ENCODE data around the gene MPC1L. TPM values are rescaled to one million over a fixed set of nuclear protein-coding genes. Genes with fewer than 3 reads are reported as not detected.
A peak's percentile ranks its signal among the peaks of the same experiment; 100 is the strongest.

MPC1L gene
- total RNA-seq, 1 donor from 2014 or later = not detected

DNA sequence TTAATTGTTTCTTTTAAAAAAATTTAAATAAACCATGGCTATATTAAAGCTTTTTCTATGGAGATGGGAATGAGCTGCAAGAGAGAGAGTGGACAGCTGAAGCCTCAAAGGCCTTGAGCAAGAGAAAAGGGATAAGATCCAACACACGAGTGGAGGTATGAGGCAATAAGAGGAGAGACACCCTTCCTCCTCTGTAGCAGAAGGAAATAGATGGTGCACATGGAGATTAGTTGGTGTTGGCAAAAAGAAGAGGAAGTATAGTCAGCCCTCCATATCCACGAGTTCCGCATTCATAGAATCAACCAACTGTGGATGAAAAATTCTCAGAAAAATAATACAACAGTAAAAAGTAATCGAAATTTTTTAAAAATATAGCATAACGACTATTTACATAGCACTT lies 20.9 kb downstream of the MPC1L start:
- peaks cover 10% of the 10 kb centered on the region for H3K9me3 Mint-ChIP-seq
- TF ChIP-seq, protein P1, sequence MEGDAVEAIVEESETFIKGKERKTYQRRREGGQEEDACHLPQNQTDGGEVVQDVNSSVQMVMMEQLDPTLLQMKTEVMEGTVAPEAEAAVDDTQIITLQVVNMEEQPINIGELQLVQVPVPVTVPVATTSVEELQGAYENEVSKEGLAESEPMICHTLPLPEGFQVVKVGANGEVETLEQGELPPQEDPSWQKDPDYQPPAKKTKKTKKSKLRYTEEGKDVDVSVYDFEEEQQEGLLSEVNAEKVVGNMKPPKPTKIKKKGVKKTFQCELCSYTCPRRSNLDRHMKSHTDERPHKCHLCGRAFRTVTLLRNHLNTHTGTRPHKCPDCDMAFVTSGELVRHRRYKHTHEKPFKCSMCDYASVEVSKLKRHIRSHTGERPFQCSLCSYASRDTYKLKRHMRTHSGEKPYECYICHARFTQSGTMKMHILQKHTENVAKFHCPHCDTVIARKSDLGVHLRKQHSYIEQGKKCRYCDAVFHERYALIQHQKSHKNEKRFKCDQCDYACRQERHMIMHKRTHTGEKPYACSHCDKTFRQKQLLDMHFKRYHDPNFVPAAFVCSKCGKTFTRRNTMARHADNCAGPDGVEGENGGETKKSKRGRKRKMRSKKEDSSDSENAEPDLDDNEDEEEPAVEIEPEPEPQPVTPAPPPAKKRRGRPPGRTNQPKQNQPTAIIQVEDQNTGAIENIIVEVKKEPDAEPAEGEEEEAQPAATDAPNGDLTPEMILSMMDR (IDR thresholded peaks at IDR 0.05; ENCODE audit: unreplicated experiment) = no peak
- DNase-seq (ENCODE audit: low spot score in 2 of 2, unreplicated experiment in 2 of 2) = no peak
- peak overlapping the region; percentile 82 for H3K27ac Mint-ChIP-seq
- H3K4me1 Mint-ChIP-seq = peaks cover 19% of the 10 kb centered on the region
- H3K27me3 Mint-ChIP-seq (ENCODE audit: low read depth) = no peaks in the 10 kb centered on the region
- H3K4me3 Mint-ChIP-seq = no peak overlapping the region
- peaks cover 1% of the 10 kb centered on the region for H3K36me3 Mint-ChIP-seq

DNA sequence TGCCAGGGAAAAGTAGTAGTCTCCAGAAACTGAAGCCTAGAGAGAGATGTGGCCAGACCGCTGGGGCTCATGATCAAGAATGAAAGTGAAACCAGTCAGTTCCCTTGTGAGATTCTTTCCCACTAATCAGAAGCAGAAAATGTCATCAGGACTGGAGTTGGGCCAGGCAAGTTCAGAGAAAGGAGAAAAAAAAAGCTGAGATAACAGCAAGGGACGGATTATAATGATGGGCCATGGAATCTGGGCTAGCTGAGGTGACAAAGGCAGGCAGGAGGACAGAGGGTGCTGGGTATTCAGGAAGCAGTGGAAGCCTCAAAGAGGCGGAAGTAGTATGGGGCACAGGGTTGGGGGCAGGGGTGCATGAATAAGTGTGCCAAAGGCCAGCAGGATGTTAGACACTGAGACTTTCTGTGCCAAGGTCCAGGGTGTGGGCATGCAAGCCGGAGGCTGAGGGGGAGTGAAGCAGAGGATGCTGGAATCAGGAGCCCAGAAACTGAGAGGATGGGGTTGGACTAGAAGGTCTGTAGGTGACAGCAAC lies 21.7 kb downstream of the MPC1L start:
- H3K27ac Mint-ChIP-seq = peak overlapping the region; percentile 73
- peaks cover 10% of the 10 kb centered on the region for H3K9me3 Mint-ChIP-seq
- H3K36me3 Mint-ChIP-seq = peaks cover 1% of the 10 kb centered on the region
- peak overlapping the region; percentile 45 for H3K4me3 Mint-ChIP-seq
- DNase-seq (ENCODE audit: low spot score in 2 of 2, unreplicated experiment in 2 of 2) = no peak
- H3K27me3 Mint-ChIP-seq (ENCODE audit: low read depth) = no peaks in the 10 kb centered on the region
- TF ChIP-seq, protein P1 (IDR thresholded peaks at IDR 0.05; ENCODE audit: unreplicated experiment) = no peak
- peaks cover 19% of the 10 kb centered on the region for H3K4me1 Mint-ChIP-seq

DNA sequence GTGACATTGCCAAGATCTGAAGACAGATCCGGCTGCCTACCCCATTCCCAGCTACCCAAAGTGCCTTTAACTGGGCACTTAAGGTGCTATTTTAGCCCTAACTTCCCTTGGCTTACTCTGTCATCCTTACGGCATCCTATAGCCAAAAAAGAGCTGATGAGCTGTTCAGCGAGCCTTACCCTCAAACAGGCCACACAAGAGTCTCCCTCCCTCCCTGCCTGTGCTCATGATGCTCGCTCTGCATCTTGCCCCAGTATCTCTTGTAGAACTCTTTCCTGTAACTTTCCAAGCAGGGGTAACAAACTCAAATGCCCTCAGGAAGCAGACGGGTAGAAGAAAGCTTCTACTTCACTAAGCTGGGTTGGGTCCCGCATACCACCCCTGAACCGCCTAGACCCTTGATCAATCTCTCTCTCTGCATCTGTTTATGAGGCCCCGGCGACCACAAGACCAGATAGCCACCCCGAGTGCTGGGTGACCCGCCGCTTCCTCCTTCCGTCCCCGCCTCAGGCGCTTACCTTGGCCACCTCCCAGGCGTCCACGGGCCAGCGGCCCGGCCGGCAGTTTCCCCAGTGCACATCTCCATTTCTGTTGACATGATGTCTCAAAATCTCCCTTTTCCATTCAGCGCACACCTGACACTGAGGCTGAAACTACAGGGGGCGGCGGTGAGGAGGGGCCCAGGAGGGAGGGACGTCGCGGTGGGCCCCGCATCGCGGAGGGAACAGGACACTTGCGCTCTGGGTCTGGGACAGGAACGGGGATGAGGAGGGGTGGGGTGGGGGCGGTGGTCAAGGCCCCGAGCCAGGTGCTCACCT lies 23.5 kb downstream of the MPC1L start:
- TF ChIP-seq, protein P1 (IDR thresholded peaks at IDR 0.05; ENCODE audit: unreplicated experiment) = no peak
- DNase-seq (ENCODE audit: low spot score in 2 of 2, unreplicated experiment in 2 of 2) = no peak
- H3K4me3 Mint-ChIP-seq = peak overlapping the region; percentile 82
- H3K27me3 Mint-ChIP-seq (ENCODE audit: low read depth) = no peaks in the 10 kb centered on the region
- H3K36me3 Mint-ChIP-seq = peaks cover 1% of the 10 kb centered on the region
- peaks cover 10% of the 10 kb centered on the region for H3K9me3 Mint-ChIP-seq
- H3K27ac Mint-ChIP-seq = peak overlapping the region; percentile 97
- peaks cover 19% of the 10 kb centered on the region for H3K4me1 Mint-ChIP-seq

GRCh38 chrX:40647307-40648197 lies 24.3 kb downstream of the MPC1L start, which contains the start of gene CXorf38:
CXorf38 (minus strand) TSS chrX:40647561; CDS start chrX:40647520, 41 bp downstream.
- H3K36me3 Mint-ChIP-seq = peaks cover 1% of the 10 kb centered on the region
- TF ChIP-seq, protein P1 (IDR thresholded peaks at IDR 0.05; ENCODE audit: unreplicated experiment) = no peak
- H3K4me3 Mint-ChIP-seq = peak within 1 kb of the TSS; percentile 82

DNA sequence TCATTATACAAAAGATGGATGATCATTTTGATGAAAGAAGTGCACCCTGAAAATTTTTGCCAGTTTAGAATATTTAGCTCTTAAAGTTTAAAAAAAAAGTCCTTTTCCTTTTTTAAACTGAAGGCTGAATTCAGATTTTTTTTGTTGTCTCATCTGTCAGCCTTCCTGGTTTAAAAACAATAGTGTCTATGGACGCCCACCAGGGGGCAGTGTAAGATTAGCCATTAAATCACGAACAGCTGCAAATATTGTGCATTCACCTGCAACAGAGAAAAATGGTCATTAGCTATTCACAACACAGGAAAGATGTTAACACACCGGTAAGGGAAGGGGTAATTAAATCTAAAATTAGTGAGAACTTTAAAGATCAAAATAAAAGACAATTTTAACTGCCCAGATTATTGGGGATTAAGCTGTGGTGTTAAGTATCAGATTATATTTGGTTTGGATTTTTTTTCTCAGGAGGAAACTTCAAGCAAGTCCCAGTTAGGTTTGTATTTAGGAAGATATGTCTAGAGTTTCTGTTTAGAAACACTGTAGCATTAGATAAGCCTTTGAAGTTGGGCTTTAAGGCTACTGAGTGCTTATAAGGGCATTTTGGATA lies 28.5 kb downstream of the MPC1L start:
- no peaks in the 10 kb centered on the region for H3K36me3 Mint-ChIP-seq
- H3K4me1 Mint-ChIP-seq = peaks cover 2% of the 10 kb centered on the region
- no peak overlapping the region for H3K27ac Mint-ChIP-seq
- H3K4me3 Mint-ChIP-seq = no peak overlapping the region
- peak; percentile 39 to 76 for DNase-seq (ENCODE audit: low spot score in 2 of 2, unreplicated experiment in 2 of 2)
- H3K9me3 Mint-ChIP-seq = no peaks in the 10 kb centered on the region
- H3K27me3 Mint-ChIP-seq (ENCODE audit: low read depth) = no peaks in the 10 kb centered on the region
- TF ChIP-seq, protein P1 (IDR thresholded peaks at IDR 0.05; ENCODE audit: unreplicated experiment) = peak; percentile 93

More at GRCh38 chrX:40647307-40648197, 24.3 kb downstream of the MPC1L start, which contains the start of gene CXorf38:
- Mint-ChIP-seq H3K9me3 (peaks cover 7% of the 10 kb centered on the region), H3K27me3 (ENCODE audit: low read depth) (no peaks in the 10 kb centered on the region), H3K4me1 (peaks cover 19% of the 10 kb centered on the region), H3K27ac (peak within 1 kb of the TSS; percentile 97)
- DNase-seq (ENCODE audit: low spot score in 2 of 2, unreplicated experiment in 2 of 2) = peak; percentile 79 to 93
